RPMI8226 (cell line): ENCODE results near the gene MARCKSL1.
A peak's percentile ranks its signal among the peaks of the same experiment; 100 is the strongest.

Experiments
- DNase-seq: peaks from one replicate; pipeline ENCODE4 v3.0.0-alpha.2; 2015

Gene MARCKSL1

GRCh38 chr1:32352831-32353383 is 16.9 kb upstream of the MARCKSL1 start:
- no peak for DNase-seq

GRCh38 chr1:32352239-32352745 is 16.3 kb upstream of the MARCKSL1 start:
- no peak for DNase-seq

GRCh38 chr1:32351399-32352238 is 15.6 kb upstream of the MARCKSL1 start:
- DNase-seq = peak; percentile 99

- peak; percentile 86 for DNase-seq
These were observed 14.9 kb upstream of the MARCKSL1 start for GRCh38 chr1:32350785-32351398.

GRCh38 chr1:32349211-32349708 is 13.2 kb upstream of the MARCKSL1 start:
- DNase-seq = no peak

GRCh38 chr1:32346532-32347157 is 10.6 kb upstream of the MARCKSL1 start:
- DNase-seq = no peak

GRCh38 chr1:32345289-32345827 is 9.3 kb upstream of the MARCKSL1 start:
- peak; percentile 81 for DNase-seq

- no peak for DNase-seq
These were observed 6.7 kb upstream of the MARCKSL1 start for GRCh38 chr1:32342704-32343103.

GRCh38 chr1:32341971-32342370 is 5.9 kb upstream of the MARCKSL1 start:
- DNase-seq = no peak

- no peak for DNase-seq
These were observed 5.2 kb upstream of the MARCKSL1 start for GRCh38 chr1:32341186-32341757.

- no peak for DNase-seq
These were observed 3.4 kb upstream of the MARCKSL1 start for GRCh38 chr1:32339363-32339978.

GRCh38 chr1:32338637-32339145 is 2.7 kb upstream of the MARCKSL1 start:
- DNase-seq = no peak

- peak; percentile 72 for DNase-seq
These were observed 2.0 kb upstream of the MARCKSL1 start for GRCh38 chr1:32337855-32338636.

GRCh38 chr1:32336963-32337675 is 1.1 kb upstream of the MARCKSL1 start:
- DNase-seq = peak; percentile 85

GRCh38 chr1:32336591-32336932 is 529 bp upstream of the MARCKSL1 start:
- no peak for DNase-seq

GRCh38 chr1:32335535-32335789 is 571 bp downstream of the MARCKSL1 start:
- no peak for DNase-seq

- DNase-seq = peak; percentile 65
These were observed 1.0 kb downstream of the MARCKSL1 start for GRCh38 chr1:32334864-32335534.

GRCh38 chr1:32334274-32334861 is 1.7 kb downstream of the MARCKSL1 start:
- DNase-seq = no peak

- no peak for DNase-seq
These were observed 2.6 kb downstream of the MARCKSL1 start for GRCh38 chr1:32333251-32333963.
